Spleen (tissue), 7 donors: ENCODE data around the gene SLC22A23.

ENCODE experiments used
- CTCF ChIP-seq, 11 experiments: fragments of 200-600 bp in 7 of 11; fragments of 450-650 bp in 4 of 11; sonication (generic) in 4 of 11; IDR thresholded peaks in 8 of 11; conservative IDR thresholded peaks in 3 of 11; 1 replicate in 7 of 11; 2 replicates in 4 of 11; pipeline versions ENCODE4 v1.4.0 to v1.8.0; 2016 to 2021; ENCODE audit warnings: antibody characterized with exemption in 11 of 11, inconsistent platforms in 4 of 11, mild to moderate bottlenecking in 1 of 11
- POLR2A ChIP-seq, 3 donors: fragments of 450-650 bp; IDR thresholded peaks; one replicate each; pipeline ENCODE4 v1.5.1; 2017; ENCODE audit warnings: antibody characterized with exemption in 3 of 3, mild to moderate bottlenecking in 1 of 3
- donor health status: DM: no; HTN: no; CAD: no; lungs with moderate emphysema.
- donor health status: DM: no; HTN: no; CAD: no.
- donor health status: DM: no; HTN: no; CAD: no.

DNA sequence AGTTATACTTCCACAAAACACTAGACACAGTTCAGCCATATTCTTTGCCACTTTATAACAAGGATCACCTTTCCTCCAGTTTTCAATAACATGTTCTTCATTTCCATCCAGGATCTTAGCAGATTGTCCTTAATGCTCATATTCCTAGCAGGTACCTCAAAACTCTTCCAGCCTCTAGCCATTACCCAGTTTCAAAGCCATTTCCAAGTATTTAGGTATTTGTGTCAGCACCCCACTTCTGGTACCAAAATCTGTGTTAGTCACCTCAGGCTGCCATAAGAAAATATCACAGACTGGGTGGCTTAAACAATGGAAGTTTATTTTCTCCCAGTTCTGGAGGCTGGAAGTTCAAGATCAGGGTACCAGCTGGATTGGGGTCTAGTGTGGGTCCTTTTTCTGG lies 23.2 kb upstream of the SLC22A23 start:
- no peak for TF ChIP-seq CTCF (IDR thresholded peaks at IDR 0.05 in 8 of 11, conservative IDR thresholded peaks at IDR 0.05 in 3 of 11)
- no peak for TF ChIP-seq POLR2A (IDR thresholded peaks at IDR 0.05)
